GM12878 (cell line): ENCODE measurements around the gene CWC25. TPM values are rescaled to one million over a fixed set of nuclear protein-coding genes. Genes with fewer than 3 reads are reported as not detected.

Source experiments
- ATAC-seq: fragments of 200-7000 bp; cut with Tn5 transposase; 3 replicates; pipeline ENCODE4 v1.9.1; 2020; ENCODE audit warnings: mild to moderate bottlenecking, moderate library complexity
- BruUV-seq: library from RNA; stranded (reverse); fragments of 400-500 nt; replicated peaks from 2 replicates; lab custom pipeline; 2021; lab: Mats Ljungman, UMichigan
- CTCF ChIA-PET: fragments of 300-600 bp; sonication (Branson Sonifier 250); formaldehyde crosslinking; extraction: SDS; loops from one replicate; lab custom pipeline; 2021; ENCODE audit warnings: inconsistent platforms; lab: Yijun Ruan, JAX
- POLR2A ChIA-PET: fragments of 350-600 bp; formaldehyde crosslinking; extraction: SDS; loops from one replicate; lab custom pipeline; 2021; ENCODE audit warnings: inconsistent platforms; lab: Charles Lee
- RAD21 ChIA-PET: fragments of 300-600 bp; sonication (Branson Sonifier 250); formaldehyde crosslinking; loops from one replicate; lab custom pipeline; 2023; ENCODE audit warnings: antibody characterized with exemption; ENCODE audit not compliant: unreplicated experiment; lab: Charles Lee
- SMC1A ChIA-PET: fragments of 300-600 bp; sonication (Branson Sonifier 250); formaldehyde crosslinking; loops from one replicate; lab custom pipeline; 2023; ENCODE audit not compliant: unreplicated experiment, uncharacterized antibody; lab: Charles Lee
- DNase-seq: peaks from one replicate; pipeline ENCODE4 v3.0.0-alpha.2; 2011; ENCODE audit warnings: low read depth, low spot score
- FAIRE-seq: peaks from 3 replicates; lab custom pipeline; 2011; peaks lifted over from hg19 to GRCh38; lab: Jason Lieb, UNC
- H2AFZ ChIP-seq: 2 replicates; pipeline ENCODE4 v1.6.0; 2011; ENCODE audit warnings: low read depth, low read length, control low read depth; ENCODE audit not compliant: control insufficient read depth
- H3K27ac ChIP-seq: 2 replicates; pipeline ENCODE4 v1.5.1; 2011; ENCODE audit warnings: control low read depth; ENCODE audit not compliant: control insufficient read depth, insufficient read depth
- H3K27me3 ChIP-seq, 2 experiments: replicated peaks in 1 of 2; 2 replicates each; pipeline versions ENCODE4 v1.6.0 to v1.6.1; 2011; ENCODE audit warnings: low read length in 1 of 2; ENCODE audit not compliant: control insufficient read depth in 2 of 2, insufficient read depth in 2 of 2
- H3K36me3 ChIP-seq, 2 experiments: 2 replicates each; pipeline ENCODE4 v1.5.1; 2011; ENCODE audit warnings: low read length in 1 of 2; ENCODE audit not compliant: control insufficient read depth in 2 of 2, insufficient read depth in 2 of 2
- H3K4me1 ChIP-seq: 2 replicates; pipeline ENCODE4 v1.6.1; 2011; ENCODE audit warnings: mild to moderate bottlenecking, low read length, moderate library complexity, mixed read lengths; ENCODE audit not compliant: control insufficient read depth, insufficient read depth
- H3K4me2 ChIP-seq: 2 replicates; pipeline ENCODE4 v1.6.0; 2011; ENCODE audit warnings: control low read depth; ENCODE audit not compliant: control insufficient read depth, insufficient read depth
- H3K4me3 ChIP-seq: fragments of 200-600 bp; sonication (generic); 2 replicates; pipeline ENCODE4 v1.5.1; 2016
- H3K79me2 ChIP-seq: 2 replicates; pipeline ENCODE4 v1.6.0; 2011; ENCODE audit warnings: low read length; ENCODE audit not compliant: control insufficient read depth, insufficient read depth
- H3K9ac ChIP-seq: 2 replicates; pipeline ENCODE4 v1.8.0; 2011; ENCODE audit warnings: low read length, control low read depth, mixed read lengths; ENCODE audit not compliant: control insufficient read depth, insufficient read depth
- H3K9me3 ChIP-seq: replicated peaks from 3 replicates; pipeline ENCODE4 v1.5.1; 2011; ENCODE audit warnings: mild to moderate bottlenecking, low read length; ENCODE audit not compliant: control insufficient read depth, insufficient read depth
- H4K20me1 ChIP-seq: 2 replicates; pipeline ENCODE4 v1.6.0; 2011; ENCODE audit not compliant: control insufficient read depth, insufficient read depth
- EED ChIP-seq: sonication (generic); IDR thresholded peaks from 2 replicates; pipeline ENCODE4 v1.6.1; 2016; ENCODE audit warnings: antibody characterized with exemption, low read depth
- GABPA ChIP-seq: IDR thresholded peaks from 2 replicates; pipeline ENCODE4 v1.6.1; 2014; ENCODE audit warnings: antibody characterized with exemption, low read depth, mild to moderate bottlenecking, inconsistent platforms
- ZZZ3 ChIP-seq: IDR thresholded peaks from 2 replicates; pipeline ENCODE4 v1.6.1; 2011; ENCODE audit warnings: low read depth; ENCODE audit not compliant: control insufficient read depth, insufficient read length
- WGBS: methylation state at CpG from one replicate; pipeline ENCODE4 v1.1.6; 2016; ENCODE audit warnings: low lambda C conversion rate; ENCODE audit not compliant: insufficient replicate concordance, insufficient coverage; ENCODE audit errors: missing lambda C conversion rate; 5-methylcytosine and 5-hydroxymethylcytosine counted together
- in situ Hi-C: fragments of 300-500 bp; cut with MboI; formaldehyde crosslinking; loops from 9 replicates; pipeline ENCODE4 v1.14.3; 2018; ENCODE audit warnings: mixed read lengths
- intact Hi-C: fragments of 100-400 bp; cut with micrococcal nuclease; formaldehyde crosslinking; loops from one replicate; pipeline ENCODE4 v1.14.2; 2022; ENCODE audit not compliant: unreplicated experiment
- polyA plus RNA-seq, 11 experiments: library from polyadenylated mRNA; depleted of rRNA in 4 of 11; unstranded in 6 of 11; stranded (reverse) in 5 of 11; fragments of >200 nt; fragmentation: Nextera tagmentation in 4 of 11; fragmentation: Illumina TruSeq in 1 of 11; extraction: Ambion mirVana in 4 of 11; extraction: Trizol in 1 of 11; gene quantifications; 1 replicate in 1 of 11; 2 replicates in 10 of 11; pipeline versions ENCODE4 v1.2.1 to v1.2.3, GENCODE V29; 2011 to 2016; ENCODE audit warnings: inconsistent platforms in 2 of 11, missing spikeins in 2 of 11, low read depth in 1 of 11
- total RNA-seq, 4 experiments: library from RNA; depleted of rRNA in 3 of 4; stranded (reverse); fragments of >200 nt in 3 of 4; fragmentation: Illumina TruSeq in 1 of 4; extraction: Trizol in 1 of 4; gene quantifications; 2 replicates each; pipeline versions ENCODE4 v1.2.1 to v1.2.3, GENCODE V29; 2013 to 2021
- TF ChIP-seq, protein P1 (sequence below), 3 experiments: IDR thresholded peaks in 2 of 3; conservative IDR thresholded peaks in 1 of 3; 2 replicates each; pipeline ENCODE4 v1.5.1; 2011; ENCODE audit warnings: low read depth in 3 of 3, low read length in 3 of 3, mild to moderate bottlenecking in 3 of 3, control low read depth in 2 of 3, moderate library complexity in 2 of 3, inconsistent platforms in 1 of 3, mixed read lengths in 1 of 3; ENCODE audit not compliant: control insufficient read depth in 2 of 3, insufficient read depth in 1 of 3; ENCODE audit errors: extremely low read depth in 1 of 3

Gene CWC25
- total and polyA plus RNA-seq, 10 of the 15 experiments (the other 5 are each of a cell fraction or from before 2014, with no cell fraction given) = 14.7 to 29.7 (median 22.9) TPM

DNA sequence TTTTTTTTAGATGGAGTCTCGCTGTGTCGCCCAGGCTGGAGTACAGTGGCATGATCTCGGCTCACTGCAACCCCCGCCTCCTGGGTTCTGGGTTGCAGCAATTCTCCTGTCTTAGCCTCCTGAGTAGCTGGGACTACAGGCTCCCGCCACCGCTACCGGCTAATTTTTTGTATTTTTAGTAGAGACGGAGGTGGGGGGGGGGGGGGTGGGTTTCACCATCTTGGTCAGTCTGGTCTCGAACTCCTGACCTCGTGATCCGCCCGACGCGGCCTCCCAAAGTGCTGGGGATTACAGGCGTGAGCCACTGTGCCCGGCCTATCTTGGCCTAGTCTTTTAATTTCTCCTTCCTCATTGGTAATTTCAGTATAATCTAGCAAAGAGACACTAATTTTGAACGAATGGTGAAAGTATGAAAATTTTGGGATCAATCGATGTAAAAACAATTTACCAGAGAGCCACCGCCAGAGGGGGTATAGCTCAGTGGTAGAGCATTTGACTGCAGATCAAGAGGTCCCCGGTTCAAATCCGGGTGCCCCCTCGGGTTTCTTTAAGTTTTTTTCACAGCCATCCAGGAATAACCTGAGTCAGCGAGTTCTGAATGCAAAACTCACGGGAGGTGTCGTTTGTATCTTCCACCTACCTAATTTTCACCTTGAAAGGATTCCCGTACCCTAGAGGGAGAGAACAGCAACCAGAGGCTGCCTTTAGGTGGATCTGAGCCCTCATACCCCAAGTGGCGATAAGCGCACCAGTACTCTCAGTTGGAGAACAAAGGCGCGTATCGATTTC lies 42.3 kb upstream of the CWC25 start (continued):
- no peak for TF ChIP-seq ZZZ3
- TF ChIP-seq GABPA = peak; percentile 56; the same call in 1 of the 2 replicates

DNA sequence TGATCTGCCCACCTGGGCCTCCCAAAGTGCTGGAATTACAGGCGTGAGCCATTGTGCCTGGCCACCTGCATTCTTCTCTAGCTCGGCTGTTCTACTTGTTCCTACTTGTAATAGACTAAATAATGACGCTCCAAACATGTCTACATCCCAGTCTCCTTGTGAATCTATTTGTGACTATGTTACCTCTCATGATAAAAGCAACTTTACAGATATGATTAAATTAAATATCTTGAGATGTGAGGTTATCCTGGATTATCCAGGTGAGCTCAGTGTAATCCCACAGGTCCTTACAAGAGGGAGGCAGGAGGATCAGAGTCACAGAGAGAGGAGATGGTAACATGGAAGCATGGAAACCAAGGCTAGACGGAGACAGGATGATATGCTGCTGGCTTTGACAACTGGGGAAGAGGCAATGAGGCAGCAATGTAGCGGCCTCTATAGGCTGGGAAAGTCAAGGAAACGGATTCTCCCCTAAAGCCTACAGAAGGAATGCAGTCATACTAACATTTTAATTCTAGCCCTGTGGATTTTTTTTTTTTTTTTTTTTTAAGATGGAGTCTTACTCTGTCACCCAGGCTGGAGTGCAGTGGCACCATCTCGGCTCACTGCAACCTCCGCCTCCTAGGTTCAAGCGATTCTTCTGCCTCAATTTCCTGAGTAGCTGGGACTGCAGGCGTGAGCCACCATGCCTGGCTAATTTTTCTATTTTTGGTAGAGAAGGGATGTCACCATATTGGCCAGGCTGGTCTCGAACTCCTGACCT lies 39.7 kb upstream of the CWC25 start:
- FAIRE-seq = no peak
- no peaks in the 10 kb centered on the region for H3K79me2 ChIP-seq
- ChIA-PET RAD21 (interaction anchor here (0.7 to 2.5 kb wide), 2 partner anchors 11 to 66 kb away, joined by 3 to 10 read pairs; partner anchors contain the start of gene RPL23), POLR2A (interaction anchor here (0.7 kb wide), 1 partner anchor 45 kb away, joined by 4 read pairs; no protein-coding TSS in a partner anchor), SMC1A (interaction anchor here (0.6 kb wide), 1 partner anchor 19 kb away, joined by 3 read pairs; no protein-coding TSS in a partner anchor), CTCF (interaction anchor here (0.6 to 1.2 kb wide), 3 partner anchors 34 to 118 kb away, joined by 3 to 4 read pairs (median 4); no protein-coding TSS in a partner anchor)
- H3K36me3 ChIP-seq = no peaks in the 10 kb centered on the region
- no peaks in the 10 kb centered on the region for H3K9me3 ChIP-seq
- H3K4me3 ChIP-seq = no peak overlapping the region
- BruUV-seq = no TSS peak
- no peak overlapping the region for H3K27ac ChIP-seq
- H3K4me1 ChIP-seq = peaks cover 15% of the 10 kb centered on the region
- WGBS = 52% methylated on average over 8 of the region's 11 CpGs
- no peak overlapping the region; the same call in 1 of the 2 replicates for H2AFZ ChIP-seq
- no peaks in the 10 kb centered on the region for H3K27me3 ChIP-seq
- no peak overlapping the region for H3K9ac ChIP-seq
- no peak for ATAC-seq
- intact Hi-C loops = loop anchor here (5.0 to 10.0 kb wide), 2 partner anchors 190 to 287 kb away; partner anchors contain the start of genes EPOP and PLXDC1
- no peaks in the 10 kb centered on the region for H4K20me1 ChIP-seq
- H3K4me2 ChIP-seq = no peak overlapping the region
- TF ChIP-seq, protein P1, sequence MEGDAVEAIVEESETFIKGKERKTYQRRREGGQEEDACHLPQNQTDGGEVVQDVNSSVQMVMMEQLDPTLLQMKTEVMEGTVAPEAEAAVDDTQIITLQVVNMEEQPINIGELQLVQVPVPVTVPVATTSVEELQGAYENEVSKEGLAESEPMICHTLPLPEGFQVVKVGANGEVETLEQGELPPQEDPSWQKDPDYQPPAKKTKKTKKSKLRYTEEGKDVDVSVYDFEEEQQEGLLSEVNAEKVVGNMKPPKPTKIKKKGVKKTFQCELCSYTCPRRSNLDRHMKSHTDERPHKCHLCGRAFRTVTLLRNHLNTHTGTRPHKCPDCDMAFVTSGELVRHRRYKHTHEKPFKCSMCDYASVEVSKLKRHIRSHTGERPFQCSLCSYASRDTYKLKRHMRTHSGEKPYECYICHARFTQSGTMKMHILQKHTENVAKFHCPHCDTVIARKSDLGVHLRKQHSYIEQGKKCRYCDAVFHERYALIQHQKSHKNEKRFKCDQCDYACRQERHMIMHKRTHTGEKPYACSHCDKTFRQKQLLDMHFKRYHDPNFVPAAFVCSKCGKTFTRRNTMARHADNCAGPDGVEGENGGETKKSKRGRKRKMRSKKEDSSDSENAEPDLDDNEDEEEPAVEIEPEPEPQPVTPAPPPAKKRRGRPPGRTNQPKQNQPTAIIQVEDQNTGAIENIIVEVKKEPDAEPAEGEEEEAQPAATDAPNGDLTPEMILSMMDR (IDR thresholded peaks at IDR 0.05 in 2 of 3, conservative IDR thresholded peaks at IDR 0.05 in 1 of 3; ENCODE audit: control insufficient read depth in 2 of 3, extremely low read depth in 1 of 3, insufficient read depth in 1 of 3, low read depth in 3 of 3, low read length in 3 of 3) = peak in 2 of 3 experiments; percentile 21 to 38; a peak in 2 of 6 replicates
- no peak for TF ChIP-seq EED
- TF ChIP-seq, all 136 proteins: peak for 1
- in situ Hi-C loops = no loop called here
- DNase-seq = no peak
